HG03460 (cell line): ENCODE results near the gene GREB1.

ENCODE experiments used
- ATAC-seq: cut with Tn5 transposase; IDR thresholded peaks from one replicate; pipeline ENCODE4 v1.9.1; 2021; ENCODE audit not compliant: unreplicated experiment

The GREB1 gene

DNA sequence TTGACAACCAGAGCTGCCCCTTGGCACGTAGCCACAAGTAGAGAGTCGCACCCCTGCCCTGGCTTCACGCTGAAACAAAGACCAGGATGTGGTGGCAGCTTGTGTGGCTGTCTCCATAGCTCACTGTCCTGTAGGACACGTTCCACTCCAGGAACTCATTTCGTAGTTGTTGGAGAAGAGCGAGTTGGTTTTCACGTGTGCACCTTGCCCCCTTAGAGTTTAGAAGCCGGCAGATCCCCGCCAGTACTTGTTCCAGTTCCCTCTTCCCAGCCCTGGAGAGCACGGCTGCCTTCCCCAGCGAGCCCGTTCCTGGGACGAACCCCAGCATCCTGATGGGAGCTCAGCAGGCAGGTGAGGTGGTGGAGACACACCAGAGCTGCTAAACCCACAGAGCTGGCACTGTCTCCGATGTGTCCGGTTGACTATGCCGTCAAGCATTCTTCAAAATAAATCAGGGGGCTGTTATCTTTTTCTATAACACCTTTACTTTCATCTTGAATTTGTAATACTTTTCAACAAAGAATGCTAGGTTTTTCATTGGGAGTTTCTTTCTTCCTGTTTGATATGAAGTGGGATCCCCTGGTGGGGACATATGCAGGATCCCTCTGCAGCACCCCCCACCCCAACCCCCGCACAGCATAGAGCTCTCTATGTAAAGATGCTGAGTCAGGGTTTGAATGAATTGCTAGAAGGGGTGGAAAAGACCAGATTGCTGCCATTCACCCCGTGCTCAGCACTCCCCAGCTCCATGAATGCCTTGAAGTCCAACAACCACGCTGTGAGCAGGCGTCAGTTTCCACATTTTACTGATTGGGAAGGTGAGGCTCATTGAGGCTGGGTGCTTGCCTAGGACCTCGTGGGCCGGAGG lies 44.5 kb downstream of the GREB1 start:
- no peak for ATAC-seq

DNA sequence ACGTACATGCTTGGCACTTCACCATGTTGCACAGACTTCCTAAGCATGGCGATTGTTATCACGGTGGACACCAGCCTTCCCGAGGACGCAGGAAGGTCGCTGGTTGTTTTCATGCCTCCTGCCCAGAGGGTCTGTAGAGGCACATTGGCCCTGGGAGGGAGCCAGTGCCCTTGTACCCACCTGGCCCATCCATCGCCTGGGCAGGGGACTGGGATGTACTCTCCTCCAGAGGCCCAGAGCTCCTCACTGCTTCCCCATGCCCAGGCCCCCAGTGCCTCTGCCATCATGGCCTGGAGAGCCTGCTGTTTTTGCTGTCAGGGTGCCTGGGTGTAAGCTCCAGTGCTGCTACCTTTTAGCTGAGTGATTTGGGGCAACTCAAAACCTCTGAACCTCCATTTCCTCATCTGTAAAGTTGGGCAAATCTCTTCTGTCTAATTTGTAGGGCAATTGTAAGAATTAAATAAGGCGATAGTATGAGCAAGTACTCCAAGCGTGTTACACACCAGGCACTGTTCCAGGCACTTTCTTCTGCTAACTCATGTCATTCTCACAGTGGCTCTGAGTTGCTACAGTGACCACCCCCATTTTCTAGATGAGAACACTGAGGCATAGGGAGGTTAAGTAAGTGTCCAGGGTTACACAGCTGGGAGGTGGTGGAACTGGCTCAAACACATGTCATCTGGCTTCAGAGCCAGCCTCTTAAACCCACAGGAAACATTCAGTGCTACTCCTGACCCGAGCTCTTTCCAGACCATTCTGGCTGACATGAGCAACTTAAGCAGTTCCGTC lies 45.3 kb downstream of the GREB1 start:
- ATAC-seq, result no peak

DNA sequence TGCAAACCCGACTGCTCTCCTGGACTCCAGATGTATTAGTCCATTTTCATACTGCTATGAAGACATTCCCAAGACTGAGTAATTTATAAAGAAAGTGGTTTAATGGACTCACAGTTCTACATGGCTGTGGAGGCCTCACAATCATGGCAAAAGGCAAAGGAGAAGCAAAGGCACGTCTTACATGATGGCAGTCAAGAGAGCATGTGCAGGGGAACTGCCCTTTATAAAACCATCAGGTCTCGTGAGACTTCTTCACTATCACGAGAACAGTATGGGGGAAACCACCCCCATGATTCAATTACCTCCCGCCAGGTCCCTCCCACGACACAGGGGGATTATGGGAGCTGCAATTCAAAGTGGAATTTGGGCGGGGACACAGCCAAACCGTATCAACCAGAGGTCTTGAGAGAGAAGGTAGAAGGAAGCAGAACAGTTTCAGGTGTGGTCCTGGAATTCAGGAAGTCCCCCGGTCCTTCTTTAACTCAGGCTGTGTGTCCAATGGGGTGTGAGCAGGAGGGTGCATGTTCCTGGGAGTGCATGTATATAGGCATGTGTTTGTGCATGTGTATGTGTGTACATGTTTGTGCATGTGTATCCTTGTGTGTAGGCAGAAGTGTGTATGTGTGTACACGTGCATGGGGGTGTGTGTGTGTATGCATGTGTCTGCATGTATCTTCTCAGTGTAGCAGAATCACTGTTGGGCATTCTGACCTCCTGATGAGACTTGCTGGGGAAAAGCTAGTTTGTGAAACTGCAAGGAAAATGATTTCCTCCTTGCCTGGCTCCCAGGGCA lies 46.2 kb downstream of the GREB1 start:
- no peak for ATAC-seq

DNA sequence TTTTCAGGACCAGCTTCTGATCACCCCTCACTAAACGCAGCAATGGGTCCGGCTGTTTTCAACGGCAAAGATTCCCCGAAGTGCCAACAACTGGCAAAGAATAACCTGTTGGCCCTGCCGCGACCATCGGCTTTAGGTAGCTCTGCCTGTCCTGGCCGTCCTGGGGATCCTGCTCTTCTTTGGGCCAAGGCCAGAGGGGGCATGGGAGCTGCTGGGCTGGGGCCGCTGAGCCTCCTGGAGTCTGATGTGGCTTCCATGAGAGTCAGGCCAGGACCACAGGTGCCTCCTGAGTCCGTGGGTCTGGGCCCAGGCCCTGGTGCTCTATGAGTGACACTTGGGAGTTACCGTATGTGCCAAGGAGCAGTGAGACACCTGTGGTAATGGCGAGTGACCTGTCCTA lies 46.9 kb downstream of the GREB1 start:
- ATAC-seq, result no peak

DNA sequence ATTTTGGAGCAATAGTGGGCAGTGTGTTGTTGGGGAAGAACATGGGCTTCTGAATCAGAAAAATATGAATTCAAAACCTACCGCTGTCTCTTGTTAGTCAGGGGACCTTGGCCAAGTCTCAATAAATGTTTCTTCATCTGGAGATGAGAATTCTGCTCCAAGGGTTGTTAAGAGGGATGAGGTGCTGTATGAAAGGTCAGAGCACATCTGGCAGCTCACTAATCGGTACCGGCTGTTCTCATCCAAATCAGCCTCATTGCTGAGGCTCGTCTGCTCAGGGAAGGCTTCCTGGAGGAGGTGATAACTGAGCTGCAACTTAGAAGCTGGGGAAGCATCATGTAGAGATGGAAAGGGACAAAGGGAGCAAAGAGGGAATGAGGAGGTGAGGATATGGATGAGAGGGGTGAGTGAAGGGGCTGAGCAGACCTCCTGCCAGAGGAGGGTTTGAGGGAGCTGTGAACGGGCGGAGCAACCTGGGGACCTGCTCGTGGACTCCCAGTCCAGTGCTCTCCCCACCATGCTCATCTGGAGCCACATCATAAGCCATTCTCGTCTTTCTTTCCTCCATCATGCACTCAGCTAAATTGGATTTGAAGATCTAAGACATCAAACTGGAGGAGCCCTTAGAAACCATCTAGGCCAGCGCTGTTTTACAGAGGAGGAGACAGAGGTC lies 47.4 kb downstream of the GREB1 start:
- no peak for ATAC-seq

DNA sequence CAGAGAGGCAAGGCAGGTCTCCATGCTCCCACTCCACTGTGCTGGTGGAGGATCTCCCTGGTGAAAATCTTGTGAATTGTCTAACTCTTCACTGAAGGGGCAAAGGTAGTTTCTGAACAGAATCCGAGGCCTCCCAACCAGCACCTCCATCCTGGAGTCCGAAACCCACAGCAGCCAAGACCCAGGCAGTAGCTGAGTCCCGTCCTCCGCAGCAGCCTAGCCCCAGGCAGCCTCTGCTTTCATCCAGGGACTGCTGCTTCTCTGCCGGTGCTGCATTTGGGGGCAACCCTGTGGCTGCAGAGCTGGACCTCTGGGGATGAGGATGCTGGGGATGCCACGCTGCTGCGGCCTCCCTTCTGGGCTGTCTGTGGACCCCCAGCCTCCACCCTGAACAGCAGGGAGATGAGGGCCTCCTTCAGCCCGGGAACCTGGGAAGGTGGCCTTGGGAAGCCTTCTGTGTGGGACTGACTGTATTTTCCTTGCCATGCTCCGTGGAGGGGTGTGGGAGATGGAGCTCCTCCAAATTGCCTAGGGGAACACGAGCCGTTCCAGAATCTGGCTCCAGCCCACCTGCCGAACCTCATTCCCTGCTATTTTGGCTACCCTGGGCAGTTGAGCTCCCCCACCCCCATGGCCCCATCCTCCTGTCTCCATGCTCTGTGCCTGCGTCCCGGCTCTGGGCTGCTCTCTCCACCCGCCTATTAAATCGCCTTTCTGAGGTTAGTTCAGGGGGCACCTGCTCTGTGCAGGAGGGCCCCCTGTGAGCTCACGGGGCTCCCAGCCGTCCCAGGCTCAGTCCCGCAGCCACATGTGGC lies 48.2 kb downstream of the GREB1 start:
- ATAC-seq, result no peak

DNA sequence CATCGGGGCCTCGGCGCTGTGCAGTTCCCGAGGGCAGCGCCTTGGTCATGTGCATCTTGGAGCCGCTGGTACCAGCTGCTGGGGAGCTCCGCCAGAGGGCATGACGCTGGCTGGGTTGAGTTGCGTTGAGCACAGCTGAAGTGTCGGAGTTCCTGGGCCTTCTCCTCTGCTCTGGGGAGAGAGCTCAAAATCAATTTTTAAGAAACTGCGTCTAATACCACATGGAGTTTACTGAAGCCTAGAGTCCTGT lies 48.7 kb downstream of the GREB1 start:
- ATAC-seq, result no peak

DNA sequence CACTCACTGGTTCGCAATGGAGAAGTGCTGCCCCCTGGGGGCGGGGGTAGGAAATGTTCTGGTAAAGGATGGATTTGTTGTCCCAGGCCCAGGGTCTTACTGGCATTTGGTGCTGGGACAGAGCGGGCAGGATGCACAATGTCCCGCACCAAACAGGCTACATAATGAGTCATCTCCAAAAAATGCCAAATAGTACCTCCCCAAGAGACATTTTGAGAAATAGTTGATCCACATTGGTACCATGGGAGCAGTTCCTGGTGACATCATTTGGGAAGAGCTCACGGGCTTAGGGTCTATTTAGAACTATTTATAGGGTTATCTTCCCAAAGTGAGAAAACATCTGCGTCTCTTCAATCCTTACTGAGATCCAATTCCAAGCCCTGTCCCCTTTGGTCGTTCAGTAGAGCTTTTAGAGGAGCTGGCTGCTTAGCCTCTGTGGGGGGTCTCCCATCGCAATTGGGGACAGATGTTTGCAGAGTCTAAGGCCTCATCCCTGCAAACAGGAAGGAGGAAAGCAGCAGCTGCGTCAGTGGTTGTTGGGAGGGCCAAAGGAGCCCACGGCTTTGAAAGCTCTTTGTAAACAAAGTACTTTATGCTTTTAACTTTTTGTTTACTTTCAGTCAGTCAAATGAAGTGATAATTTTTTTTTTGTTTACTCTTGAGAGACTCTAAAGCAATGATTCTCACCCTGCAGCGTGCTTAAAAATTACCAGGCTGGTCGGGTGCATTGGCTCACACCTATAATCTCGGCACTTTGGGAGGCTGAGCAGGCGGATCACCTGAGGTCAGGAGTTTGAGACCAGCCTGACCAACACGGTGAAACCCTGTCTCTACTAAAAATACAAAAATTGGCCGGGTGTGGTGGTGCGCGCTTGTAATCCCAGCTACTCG lies 49.3 kb downstream of the GREB1 start:
- peak; percentile 55 for ATAC-seq

DNA sequence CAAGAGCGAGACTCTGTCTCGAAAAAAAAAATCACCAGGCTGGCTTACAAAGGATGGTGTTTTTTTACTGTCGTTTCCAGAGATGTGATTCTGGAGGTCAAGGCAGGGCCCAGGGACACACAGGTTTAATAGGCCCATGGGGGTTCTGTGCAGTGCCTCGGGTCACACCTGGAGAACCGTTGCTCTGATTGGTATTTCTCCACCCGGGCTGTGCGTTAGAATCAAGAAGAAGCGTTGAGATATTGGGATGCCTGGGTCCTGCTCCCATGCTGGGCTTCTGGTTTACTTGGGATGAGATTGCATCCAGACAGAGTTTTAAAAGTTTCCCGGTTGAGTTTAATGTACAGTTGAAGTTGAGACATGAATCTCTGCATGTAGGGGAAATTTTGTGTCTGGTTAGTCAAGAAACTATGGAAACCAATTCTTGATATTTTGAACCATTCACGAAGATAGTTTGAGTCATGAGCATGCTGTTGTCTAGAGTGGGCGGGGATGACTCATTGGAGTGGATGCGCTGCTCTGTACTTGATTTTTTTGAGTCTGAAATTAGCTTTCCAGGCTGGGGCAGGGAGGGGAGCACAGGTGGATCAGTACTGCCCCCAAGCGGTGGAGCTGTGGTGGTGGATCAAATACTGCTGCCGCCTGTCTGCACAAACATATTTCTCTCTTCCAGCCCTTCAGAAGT lies 50.1 kb downstream of the GREB1 start:
- ATAC-seq, result peak; percentile 76

DNA sequence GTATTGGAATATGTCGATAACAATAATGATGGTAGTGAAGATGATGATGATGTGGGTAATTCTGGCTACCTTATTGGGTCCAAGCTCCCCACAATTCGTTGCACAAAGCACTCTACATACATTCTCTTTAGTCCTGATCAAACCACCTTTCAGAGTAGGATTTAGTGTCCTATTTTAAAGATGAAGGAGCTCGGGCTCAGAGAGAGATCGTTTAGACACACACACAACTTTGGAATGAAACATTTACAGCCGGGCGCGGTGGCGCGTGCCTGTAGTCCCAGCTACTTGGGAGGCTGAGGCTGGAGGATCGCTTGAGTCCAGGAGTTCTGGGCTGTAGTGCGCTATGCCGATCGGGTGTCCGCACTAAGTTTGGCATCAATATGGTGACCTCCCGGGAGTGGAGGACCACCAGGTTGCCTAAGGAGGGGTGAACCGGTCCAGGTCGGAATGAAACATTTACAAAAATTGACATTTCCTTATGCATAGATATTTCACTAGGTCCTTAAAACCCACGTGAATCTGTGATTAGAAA lies 50.7 kb downstream of the GREB1 start:
- ATAC-seq, result no peak

DNA sequence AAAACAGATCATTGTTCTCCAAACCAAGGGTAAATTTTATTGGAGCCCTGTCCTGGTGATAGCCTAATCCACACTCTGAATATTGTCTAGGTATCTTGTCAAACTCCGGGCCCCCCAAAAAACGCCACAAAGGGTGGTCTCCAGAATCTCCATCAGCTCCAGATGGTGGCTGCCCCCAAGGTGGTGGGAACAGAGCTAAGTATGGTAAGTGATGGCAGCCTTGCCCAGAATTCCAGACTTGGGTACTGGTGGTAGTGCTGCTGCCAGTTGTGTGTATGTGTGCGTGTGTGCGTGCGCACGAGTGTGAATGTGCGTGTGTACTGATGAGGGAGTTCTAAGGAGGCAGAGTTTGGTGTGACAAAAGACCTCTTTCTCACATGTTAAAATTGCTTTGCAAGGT lies 51.2 kb downstream of the GREB1 start:
- ATAC-seq, result no peak

DNA sequence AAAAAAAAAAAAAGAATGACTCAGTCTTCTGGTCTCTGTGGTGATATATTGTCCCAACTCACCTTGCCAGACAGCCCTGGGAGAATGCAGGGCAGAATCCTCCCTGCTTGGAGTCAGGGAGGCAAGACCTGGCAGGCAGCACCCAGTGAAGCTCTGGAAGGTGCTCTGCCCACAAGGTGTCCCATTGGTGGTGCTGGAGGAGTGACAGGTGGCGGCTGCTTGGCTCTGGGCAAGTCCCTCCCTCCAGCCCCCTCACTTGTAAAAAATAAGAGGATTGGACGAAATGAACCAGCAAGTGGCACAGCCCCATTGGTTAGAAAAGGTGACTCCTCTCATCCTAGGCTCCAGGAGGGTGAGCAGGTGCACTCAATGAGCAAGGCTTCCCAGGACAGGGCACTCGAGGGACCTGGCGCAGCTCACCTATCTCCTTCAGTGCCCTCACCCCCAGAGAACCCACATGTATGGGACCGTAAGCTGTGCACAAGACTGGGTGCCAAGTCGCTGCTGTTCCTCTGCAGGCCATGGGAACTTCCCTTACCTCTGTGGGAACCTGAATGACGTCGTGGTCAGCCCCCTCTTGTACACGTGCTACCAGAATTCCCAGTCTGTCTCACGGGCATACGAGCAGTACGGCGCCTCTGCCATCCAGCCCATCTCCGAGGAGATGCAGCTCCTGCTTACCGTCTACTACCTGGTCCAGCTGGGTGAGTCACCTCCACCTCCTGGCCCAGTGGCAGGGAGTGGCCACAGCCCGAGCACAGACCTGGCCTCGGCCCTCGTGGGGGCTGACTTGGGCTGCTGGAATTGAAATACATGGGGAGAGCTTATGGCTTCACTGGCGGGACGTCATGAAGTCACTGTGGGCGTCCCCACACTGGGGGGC lies 54.6 kb downstream of the GREB1 start:
- ATAC-seq, result no peak

DNA sequence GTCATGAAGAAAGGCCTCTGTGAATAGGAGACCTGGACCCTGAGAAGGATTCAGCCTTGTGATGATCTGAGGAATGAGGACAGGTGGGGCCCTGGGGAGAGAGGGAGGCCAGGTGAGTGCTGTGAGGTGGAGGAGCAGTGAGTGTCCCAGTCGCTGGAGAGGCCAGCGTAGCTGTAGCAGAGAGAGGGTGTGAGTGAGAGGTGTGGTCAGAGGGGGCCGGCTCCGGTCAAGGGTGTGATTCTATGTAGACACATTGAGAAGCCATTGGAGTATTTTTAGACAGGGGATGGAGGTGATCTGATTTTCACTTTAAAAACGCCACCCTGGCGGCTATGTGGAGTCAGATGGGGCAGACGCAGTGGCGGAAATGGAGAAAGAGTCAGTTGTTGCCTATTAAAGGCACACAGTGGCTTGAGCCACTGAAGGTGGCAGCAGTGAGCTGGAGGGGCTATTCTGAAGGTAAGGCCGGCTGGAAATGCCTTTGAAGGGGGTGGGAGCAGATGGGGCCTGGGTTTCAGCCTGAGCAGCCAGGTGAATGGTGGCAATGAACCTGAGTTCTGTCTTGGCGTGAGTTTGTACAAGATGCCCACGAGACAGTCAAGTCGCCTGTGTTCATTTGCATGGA lies 55.6 kb downstream of the GREB1 start:
- no peak for ATAC-seq

DNA sequence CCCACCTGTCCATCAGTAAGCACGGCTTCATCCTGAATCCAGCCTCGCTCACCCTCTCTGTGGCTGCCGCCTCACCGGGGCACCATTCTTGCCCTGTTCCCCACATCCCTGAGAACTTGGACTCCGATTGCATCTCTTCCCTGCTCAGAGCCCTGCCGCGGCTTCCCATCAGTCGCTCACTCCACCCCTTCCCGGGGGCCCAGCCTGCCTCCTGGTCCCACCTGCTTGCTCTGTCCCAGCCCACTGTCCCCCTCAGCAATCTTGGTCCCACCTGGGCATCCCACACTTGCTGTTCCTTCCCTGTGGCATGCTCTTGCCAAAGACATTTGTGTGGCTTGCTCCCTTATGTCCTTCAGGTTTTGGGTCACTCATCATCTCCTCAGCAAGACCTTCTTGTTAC lies 56.3 kb downstream of the GREB1 start:
- no peak for ATAC-seq

DNA sequence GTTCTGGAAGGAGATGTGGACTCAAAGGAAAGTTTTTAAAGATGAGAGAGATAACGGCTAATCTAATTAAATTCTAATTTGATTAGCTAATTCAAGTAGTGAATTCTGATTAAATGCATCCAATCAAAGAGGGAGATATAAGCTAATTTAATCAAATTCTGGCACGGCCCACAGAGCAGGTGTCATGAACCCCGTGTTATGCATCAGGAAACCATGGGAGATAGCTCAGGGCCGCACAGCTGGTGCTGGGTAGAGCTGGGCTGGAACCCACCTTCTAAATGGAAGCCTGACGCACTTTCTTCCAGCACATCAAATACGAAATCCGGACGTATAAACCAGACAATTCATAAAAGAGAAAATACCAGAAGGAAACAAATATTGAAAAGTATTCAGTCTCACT lies 57.2 kb downstream of the GREB1 start:
- ATAC-seq, result no peak

DNA sequence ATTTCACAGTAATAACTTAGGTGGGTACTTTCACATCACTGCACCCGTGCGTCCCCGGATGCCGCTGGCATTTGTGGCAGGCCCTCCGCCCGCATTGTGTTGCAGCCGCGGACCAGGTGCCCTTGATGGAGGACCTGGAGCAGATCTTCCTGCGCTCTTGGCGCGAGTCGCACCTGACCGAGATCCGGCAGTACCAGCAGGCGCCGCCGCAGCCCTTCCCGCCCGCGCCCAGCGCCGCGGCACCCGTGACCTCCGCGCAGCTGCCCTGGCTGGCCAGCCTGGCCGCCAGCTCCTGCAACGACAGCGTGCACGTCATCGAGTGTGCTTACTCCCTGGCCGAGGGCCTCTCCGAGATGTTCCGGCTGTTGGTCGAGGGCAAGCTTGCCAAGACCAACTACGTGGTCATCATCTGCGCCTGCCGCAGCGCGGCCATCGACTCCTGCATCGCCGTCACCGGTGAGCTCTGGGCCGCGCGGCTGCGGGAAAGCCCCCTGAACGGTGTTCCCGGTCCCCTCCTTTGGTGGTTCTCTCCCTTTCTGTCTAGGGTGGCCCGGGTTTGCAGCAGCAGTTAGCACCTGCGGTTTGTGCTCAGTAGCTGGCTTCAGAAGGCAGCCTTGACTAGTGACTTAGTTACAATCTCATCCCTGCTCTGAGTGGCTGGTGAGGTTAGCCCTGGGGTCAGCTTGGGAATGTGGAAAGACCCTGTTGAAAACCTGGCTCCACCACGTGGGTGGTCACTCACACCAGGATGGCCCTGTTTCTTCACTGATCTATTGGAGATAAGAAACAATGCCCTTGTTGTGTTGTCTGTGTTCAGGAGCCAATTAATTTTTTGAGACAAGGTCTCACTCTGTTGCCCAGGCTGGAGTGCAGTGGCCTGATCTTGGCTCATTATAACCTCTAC lies 59.1 kb downstream of the GREB1 start:
- no peak for ATAC-seq
